Sigmoid colon (tissue), 7 donors: ENCODE results near the gene CCL11. TPM values are rescaled to one million over a fixed set of nuclear protein-coding genes. Genes with fewer than 3 reads are reported as not detected.

Experiments
- DNase-seq: peaks from one replicate; pipeline ENCODE4 v3.0.0-alpha.2; 2019
- H3K27ac ChIP-seq, 4 donors: fragments of 200-600 bp; sonication (generic); one replicate each; pipeline ENCODE4 v1.5.1; 2016 to 2019; ENCODE audit warnings: mild to moderate bottlenecking in 1 of 4
- H3K27me3 ChIP-seq, 3 donors: fragments of 200-600 bp; sonication (generic); one replicate each; pipeline ENCODE4 v1.5.1; 2019; ENCODE audit warnings: mild to moderate bottlenecking in 1 of 3
- H3K36me3 ChIP-seq, 4 donors: fragments of 200-600 bp; sonication (generic); one replicate each; pipeline ENCODE4 v1.5.1; 2016 to 2019
- H3K4me1 ChIP-seq, 4 donors: fragments of 200-600 bp; sonication (generic); one replicate each; pipeline ENCODE4 v1.5.1; 2017 to 2019
- H3K4me3 ChIP-seq, 4 donors: fragments of 200-600 bp; sonication (generic); one replicate each; pipeline ENCODE4 v1.5.1; 2017 to 2019; ENCODE audit warnings: mild to moderate bottlenecking in 2 of 4, moderate library complexity in 1 of 4
- H3K9me3 ChIP-seq, 4 donors: fragments of 200-600 bp in 3 of 4; sonication (generic) in 3 of 4; one replicate each; pipeline versions ENCODE4 v1.5.1 to v1.6.1; 2013 to 2019
- EP300 ChIP-seq, 4 donors: sonication (generic); formaldehyde crosslinking; IDR thresholded peaks; one replicate each; pipeline ENCODE4 v1.6.1; 2017; ENCODE audit warnings: antibody characterized with exemption in 4 of 4
- POLR2A ChIP-seq, 2 donors: fragments of 450-650 bp; IDR thresholded peaks; one replicate each; pipeline ENCODE4 v1.6.1; 2016; ENCODE audit warnings: antibody characterized with exemption in 2 of 2, mild to moderate bottlenecking in 2 of 2, moderate library complexity in 2 of 2
- POLR2AphosphoS5 ChIP-seq, 4 donors: sonication (generic); formaldehyde crosslinking; IDR thresholded peaks; one replicate each; pipeline ENCODE4 v1.6.1; 2017; ENCODE audit warnings: antibody characterized with exemption in 4 of 4
- WGBS, 2 donors: extraction: QIAGEN DNeasy Blood & Tissue Kit; methylation state at CpG; one replicate each; pipeline ENCODE4 v1.1.7; 2013; 5-methylcytosine and 5-hydroxymethylcytosine counted together
- intact Hi-C: fragments of 100-400 bp; cut with DNase I; formaldehyde crosslinking; loops from one replicate; pipeline ENCODE4 v1.15.1; 2023
- polyA plus RNA-seq, 3 donors: library from polyadenylated mRNA; stranded (reverse); fragments of 200-250 nt; gene quantifications; one replicate each; pipeline ENCODE4 v1.2.3, GENCODE V29; 2013
- total RNA-seq, 4 donors: library from RNA; depleted of rRNA; stranded (reverse); fragments of >200 nt; gene quantifications; one replicate each; pipeline ENCODE4 v1.1.0, GENCODE V29; 2016
- TF ChIP-seq, protein P1 (sequence below), 4 experiments: fragments of 450-650 bp in 3 of 4; fragments of 200-600 bp in 1 of 4; IDR thresholded peaks; one replicate each; pipeline ENCODE4 v1.5.1; 2016 to 2019; ENCODE audit warnings: antibody characterized with exemption in 4 of 4, mild to moderate bottlenecking in 3 of 4, moderate library complexity in 2 of 4
- donor health status: healthy with polysubstance abuse.
- donor health status: Bipolar disorder and iron deficiency.
- donor health status: healthy.

The CCL11 gene
- total and polyA plus RNA-seq, 7 donors: 3.0 to 62.6 (median 24.6) TPM

DNA sequence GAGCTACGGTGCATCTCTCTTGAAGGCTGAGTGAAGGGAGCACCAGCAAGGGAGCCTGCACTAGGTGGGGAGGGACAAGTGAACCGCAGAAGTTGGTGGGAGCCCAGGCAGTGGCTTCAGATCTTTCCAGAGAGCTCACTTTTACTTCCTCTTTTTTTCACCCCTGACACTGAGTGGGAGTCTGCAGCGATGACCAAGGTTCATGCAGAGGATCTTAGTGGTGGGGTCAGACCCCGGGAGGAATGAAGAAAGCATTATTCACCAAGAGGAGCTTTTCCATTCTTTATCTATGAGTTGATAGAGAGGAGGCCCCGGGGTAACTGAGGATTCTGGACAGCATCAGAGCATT is 33.5 kb upstream of the CCL11 start:
- WGBS, 2 donors: 38 to 65% methylated on average over 5 of the region's 5 CpGs
- intact Hi-C loops: loop anchor here (5.0 kb wide), 1 partner anchor 50 kb away; no protein-coding TSS in a partner anchor
- no peak for DNase-seq
- Histone ChIP-seq H3K9me3 (no peaks in the 10 kb centered on the region), H3K27me3 (no peaks in the 10 kb centered on the region), H3K36me3 (no peaks in the 10 kb centered on the region), H3K4me1 (peaks cover 0 to 96% (median 87%) of the 10 kb centered on the region in 4 donors), H3K4me3 (no peak overlapping the region), H3K27ac (peak overlapping the region; percentile 80 to 92 (median 84))
- TF ChIP-seq POLR2AphosphoS5 (IDR thresholded peaks at IDR 0.05) (no peak), POLR2A (IDR thresholded peaks at IDR 0.05) (no peak), EP300 (IDR thresholded peaks at IDR 0.05) (no peak)
- TF ChIP-seq, protein P1, sequence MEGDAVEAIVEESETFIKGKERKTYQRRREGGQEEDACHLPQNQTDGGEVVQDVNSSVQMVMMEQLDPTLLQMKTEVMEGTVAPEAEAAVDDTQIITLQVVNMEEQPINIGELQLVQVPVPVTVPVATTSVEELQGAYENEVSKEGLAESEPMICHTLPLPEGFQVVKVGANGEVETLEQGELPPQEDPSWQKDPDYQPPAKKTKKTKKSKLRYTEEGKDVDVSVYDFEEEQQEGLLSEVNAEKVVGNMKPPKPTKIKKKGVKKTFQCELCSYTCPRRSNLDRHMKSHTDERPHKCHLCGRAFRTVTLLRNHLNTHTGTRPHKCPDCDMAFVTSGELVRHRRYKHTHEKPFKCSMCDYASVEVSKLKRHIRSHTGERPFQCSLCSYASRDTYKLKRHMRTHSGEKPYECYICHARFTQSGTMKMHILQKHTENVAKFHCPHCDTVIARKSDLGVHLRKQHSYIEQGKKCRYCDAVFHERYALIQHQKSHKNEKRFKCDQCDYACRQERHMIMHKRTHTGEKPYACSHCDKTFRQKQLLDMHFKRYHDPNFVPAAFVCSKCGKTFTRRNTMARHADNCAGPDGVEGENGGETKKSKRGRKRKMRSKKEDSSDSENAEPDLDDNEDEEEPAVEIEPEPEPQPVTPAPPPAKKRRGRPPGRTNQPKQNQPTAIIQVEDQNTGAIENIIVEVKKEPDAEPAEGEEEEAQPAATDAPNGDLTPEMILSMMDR (IDR thresholded peaks at IDR 0.05): no peak

DNA sequence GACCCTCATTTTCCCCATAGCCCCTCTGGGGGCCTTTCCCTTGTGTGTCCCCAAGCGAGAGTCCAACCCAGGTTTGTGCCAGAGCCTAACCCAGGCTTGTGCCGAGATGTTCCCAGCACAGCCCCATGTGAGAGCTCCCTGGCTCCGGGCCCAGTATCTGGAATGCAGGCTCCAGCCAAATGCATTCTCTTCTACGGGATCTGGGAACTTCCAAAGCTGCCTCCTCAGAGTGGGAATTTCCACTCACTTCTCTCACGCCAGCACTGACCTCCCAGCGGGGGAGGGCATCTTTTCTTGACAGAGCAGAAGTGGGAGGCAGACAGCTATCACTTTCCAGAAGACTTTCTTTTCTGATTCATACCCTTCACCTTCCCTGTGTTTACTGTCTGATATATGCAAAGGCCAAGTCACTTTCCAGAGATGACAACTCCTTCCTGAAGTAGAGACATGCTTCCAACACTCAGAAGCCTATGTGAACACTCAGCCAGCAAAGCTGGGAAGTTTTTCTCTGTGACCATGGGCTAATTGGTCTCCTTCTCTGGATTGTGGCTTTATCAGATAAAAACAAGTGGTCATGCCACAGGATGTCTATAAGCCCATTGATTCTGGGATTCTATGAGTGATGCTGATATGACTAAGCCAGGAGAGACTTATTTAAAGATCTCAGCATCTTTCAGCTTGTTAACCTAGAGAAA is 33.0 kb upstream of the CCL11 start:
- no peak overlapping the region for H3K4me3 ChIP-seq
- no peaks in the 10 kb centered on the region for H3K9me3 ChIP-seq
- peak overlapping the region; percentile 80 to 92 (median 84) for H3K27ac ChIP-seq
- H3K4me1 ChIP-seq: peaks cover 0 to 94% (median 84%) of the 10 kb centered on the region in 4 donors
- H3K36me3 ChIP-seq: no peaks in the 10 kb centered on the region
- TF ChIP-seq POLR2AphosphoS5 (IDR thresholded peaks at IDR 0.05) (peak; percentile 53 to 92 (median 80)), EP300 (IDR thresholded peaks at IDR 0.05) (peak in 3 of 4 donors; percentile 18 to 93 (median 69))
- TF ChIP-seq, protein P1 (IDR thresholded peaks at IDR 0.05): no peak
- intact Hi-C loops: loop anchor here (5.0 kb wide), 1 partner anchor 50 kb away; no protein-coding TSS in a partner anchor
- 25 to 50% methylated on average over 6 of the region's 6 CpGs for WGBS, 2 donors
- DNase-seq: peak; percentile 98
- no peaks in the 10 kb centered on the region for H3K27me3 ChIP-seq

DNA sequence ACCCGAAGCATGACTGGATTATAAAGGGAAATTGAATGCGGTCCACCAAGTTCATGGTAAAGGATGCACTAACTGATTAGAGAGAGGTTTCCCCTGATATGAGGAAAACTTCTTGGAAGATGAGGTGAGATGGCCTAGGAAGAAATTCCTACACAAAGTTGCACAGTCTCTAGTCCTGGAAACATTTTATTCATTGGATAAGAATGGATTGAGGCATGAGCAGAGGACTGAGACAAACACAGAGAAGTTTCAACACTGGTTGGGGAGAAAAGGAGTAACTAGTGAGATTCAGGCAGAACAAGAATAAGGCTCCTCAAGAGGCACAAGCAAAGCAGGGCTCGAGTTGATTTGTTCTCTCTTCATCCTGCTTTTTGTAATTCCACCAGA is 32.4 kb upstream of the CCL11 start:
- no peak for DNase-seq
- H3K4me3 ChIP-seq: no peak overlapping the region
- H3K27ac ChIP-seq: peak overlapping the region; percentile 80 to 92 (median 84)
- intact Hi-C loops: loop anchor here (5.0 kb wide), 1 partner anchor 49 kb away; no protein-coding TSS in a partner anchor
- H3K36me3 ChIP-seq: no peaks in the 10 kb centered on the region
- no peaks in the 10 kb centered on the region for H3K27me3 ChIP-seq
- H3K4me1 ChIP-seq: peaks cover 0 to 88% (median 79%) of the 10 kb centered on the region in 4 donors
- TF ChIP-seq POLR2AphosphoS5 (IDR thresholded peaks at IDR 0.05) (no peak), POLR2A (IDR thresholded peaks at IDR 0.05) (no peak), EP300 (IDR thresholded peaks at IDR 0.05) (no peak)
- TF ChIP-seq, protein P1 (IDR thresholded peaks at IDR 0.05): no peak
- WGBS, 2 donors: 60 to 78% methylated on average over 3 of the region's 3 CpGs
- H3K9me3 ChIP-seq: no peaks in the 10 kb centered on the region

DNA sequence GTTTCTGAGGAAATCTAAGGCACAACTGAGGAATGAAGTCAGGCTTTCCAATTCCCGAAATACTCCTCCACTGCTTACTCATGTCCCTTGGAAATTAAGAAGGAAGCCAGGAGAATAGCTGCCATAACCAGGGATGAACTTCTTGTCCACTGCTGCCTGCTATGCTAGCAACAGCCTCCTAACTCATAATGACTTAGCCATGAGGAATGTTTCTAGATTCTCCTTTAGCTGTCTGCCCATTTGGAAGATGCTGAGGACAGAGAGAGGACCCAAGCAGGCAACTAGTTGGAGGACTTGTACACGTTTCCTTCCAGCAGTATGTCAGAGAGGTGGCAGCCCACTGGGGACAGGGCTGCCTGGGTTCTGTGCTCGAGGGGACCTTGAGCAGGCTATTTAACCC is 31.4 kb upstream of the CCL11 start:
- peaks cover 0 to 78% (median 69%) of the 10 kb centered on the region in 4 donors for H3K4me1 ChIP-seq
- WGBS, 2 donors: 45 to 58% methylated on average over 3 of the region's 3 CpGs
- DNase-seq: no peak
- H3K9me3 ChIP-seq: no peaks in the 10 kb centered on the region
- peak overlapping the region in 2 of 4 donors; percentile 44 to 50 for H3K4me3 ChIP-seq
- TF ChIP-seq POLR2A (IDR thresholded peaks at IDR 0.05) (no peak), POLR2AphosphoS5 (IDR thresholded peaks at IDR 0.05) (peak; percentile 40 to 84 (median 75)), EP300 (IDR thresholded peaks at IDR 0.05) (peak in 1 of 4 donors; percentile 67)
- intact Hi-C loops: loop anchor here (5.0 kb wide), 1 partner anchor 48 kb away; no protein-coding TSS in a partner anchor
- H3K36me3 ChIP-seq: no peaks in the 10 kb centered on the region
- H3K27ac ChIP-seq: peak overlapping the region; percentile 80 to 92 (median 84)
- H3K27me3 ChIP-seq: no peaks in the 10 kb centered on the region

DNA sequence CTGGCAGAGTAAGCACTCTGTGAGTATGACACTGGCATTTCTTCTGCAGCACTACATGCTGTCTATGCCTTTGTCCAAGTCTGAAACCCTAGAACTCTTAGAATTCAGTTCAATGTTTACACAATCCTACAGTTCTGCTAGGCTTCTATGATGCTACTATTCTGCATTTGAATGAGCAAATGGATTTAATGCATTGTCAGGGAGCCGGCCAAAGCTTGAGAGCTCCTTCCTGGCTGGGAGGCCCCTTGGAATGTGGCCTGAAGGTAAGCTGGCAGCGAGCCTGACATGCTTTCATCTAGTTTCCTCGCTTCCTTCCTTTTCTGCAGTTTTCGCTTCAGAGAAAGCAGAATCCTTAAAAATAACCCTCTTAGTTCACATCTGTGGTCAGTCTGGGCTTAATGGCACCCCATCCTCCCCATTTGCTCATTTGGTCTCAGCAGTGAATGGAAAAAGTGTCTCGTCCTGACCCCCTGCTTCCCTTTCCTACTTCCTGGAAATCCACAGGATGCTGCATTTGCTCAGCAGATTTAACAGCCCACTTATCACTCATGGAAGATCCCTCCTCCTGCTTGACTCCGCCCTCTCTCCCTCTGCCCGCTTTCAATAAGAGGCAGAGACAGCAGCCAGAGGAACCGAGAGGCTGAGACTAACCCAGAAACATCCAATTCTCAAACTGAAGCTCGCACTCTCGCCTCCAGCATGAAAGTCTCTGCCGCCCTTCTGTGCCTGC is 30.7 kb upstream of the CCL11 start, which contains the start of gene CCL2:
Gene CCL2 (plus strand): TSS at position 635 of the 730 bp plus-strand sequence. CDS start 65 bp downstream, at position 700.
- peak; percentile 92 for DNase-seq
- Histone ChIP-seq H3K4me3 (peak within 1 kb of the TSS; percentile 19 to 50 (median 42)), H3K36me3 (no peaks in the 10 kb centered on the region), H3K27me3 (no peaks in the 10 kb centered on the region), H3K9me3 (no peaks in the 10 kb centered on the region), H3K4me1 (peaks cover 0 to 71% (median 62%) of the 10 kb centered on the region in 4 donors), H3K27ac (peak within 1 kb of the TSS; percentile 80 to 92 (median 84))
- intact Hi-C loops: loop anchor here (1.0 to 5.0 kb wide), 2 partner anchors 47 to 55 kb away; no protein-coding TSS in a partner anchor
- 8 to 9% methylated on average over 11 of the region's 11 CpGs for WGBS, 2 donors
- TF ChIP-seq, protein P1 (IDR thresholded peaks at IDR 0.05): no peak
- peak in 3 of 4 donors; percentile 63 to 90 (median 72) for TF ChIP-seq POLR2AphosphoS5 (IDR thresholded peaks at IDR 0.05)
- peak in 1 of 2 donors; percentile 20 for TF ChIP-seq POLR2A (IDR thresholded peaks at IDR 0.05)
- TF ChIP-seq EP300 (IDR thresholded peaks at IDR 0.05): peak in 1 of 4 donors; percentile 22
